OCI-LY1 (cell line): ENCODE data around the gene ZCCHC17.

Experiments used
- H2AFZ ChIP-seq: fragments of 200-600 bp; sonication (generic), shearing (Covaris generic); 2 replicates; pipeline ENCODE4 v1.6.0; 2014; ENCODE audit warnings: antibody characterized with exemption, mild to moderate bottlenecking, low read length
- H3F3A ChIP-seq: fragments of 200-600 bp; sonication (generic), shearing (Covaris generic); 2 replicates; pipeline ENCODE4 v1.6.0; 2014; ENCODE audit warnings: mild to moderate bottlenecking, antibody characterized with exemption, low read length, moderate library complexity; ENCODE audit not compliant: insufficient read depth
- H3K27ac ChIP-seq: fragments of 200-600 bp; sonication (generic); 2 replicates; pipeline ENCODE4 v1.5.1; 2014; ENCODE audit warnings: low read length, mixed run types, mild to moderate bottlenecking, low read depth; ENCODE audit not compliant: poor library complexity, severe bottlenecking
- H3K27me3 ChIP-seq: fragments of 200-600 bp; sonication (generic); 2 replicates; pipeline ENCODE4 v1.6.0; 2014; ENCODE audit warnings: antibody characterized with exemption, mild to moderate bottlenecking, low read length, moderate library complexity; ENCODE audit not compliant: insufficient read depth
- H3K36me3 ChIP-seq: fragments of 200-600 bp; sonication (generic); 2 replicates; pipeline ENCODE4 v1.6.1; 2014; ENCODE audit warnings: mild to moderate bottlenecking, antibody characterized with exemption, low read length, moderate library complexity, mixed read lengths; ENCODE audit not compliant: insufficient read depth
- H3K4me1 ChIP-seq: fragments of 200-600 bp; sonication (generic); 2 replicates; pipeline ENCODE4 v1.5.1; 2014; ENCODE audit warnings: mild to moderate bottlenecking, low read length, moderate library complexity; ENCODE audit not compliant: insufficient read depth, severe bottlenecking
- H3K4me2 ChIP-seq: fragments of 200-600 bp; sonication (generic), shearing (Covaris generic); 2 replicates; pipeline ENCODE4 v1.6.1; 2014; ENCODE audit warnings: low read length
- H3K4me3 ChIP-seq: fragments of 200-600 bp; sonication (generic); 2 replicates; pipeline ENCODE4 v1.5.1; 2014; ENCODE audit warnings: low read length, low read depth, mild to moderate bottlenecking, mixed read lengths; ENCODE audit not compliant: poor library complexity, severe bottlenecking
- H3K79me2 ChIP-seq: fragments of 200-600 bp; shearing (Covaris generic); 2 replicates; pipeline ENCODE4 v1.6.1; 2016; ENCODE audit warnings: mixed run types, low read length, mixed read lengths; ENCODE audit not compliant: insufficient read depth
- H3K9ac ChIP-seq: fragments of 200-600 bp; sonication (generic), shearing (Covaris generic); 2 replicates; pipeline ENCODE4 v1.6.1; 2014; ENCODE audit warnings: mild to moderate bottlenecking, low read length, mixed read lengths
- H3K9me2 ChIP-seq: fragments of 200-600 bp; sonication (generic), shearing (Covaris generic); 2 replicates; pipeline ENCODE4 v1.6.1; 2014; ENCODE audit warnings: low read depth, mild to moderate bottlenecking, low read length, mixed read lengths
- H3K9me3 ChIP-seq: fragments of 200-600 bp; shearing (Covaris generic); 2 replicates; pipeline ENCODE4 v1.6.1; 2014; ENCODE audit warnings: low read length, mixed read lengths
- H4K20me1 ChIP-seq: fragments of 200-600 bp; sonication (generic), shearing (Covaris generic); 2 replicates; pipeline ENCODE4 v1.6.0; 2016; ENCODE audit warnings: mild to moderate bottlenecking, low read length; ENCODE audit not compliant: insufficient read depth
- CTCF ChIP-seq: fragments of 200-600 bp; sonication (generic), shearing (Covaris generic); IDR thresholded peaks from 2 replicates; pipeline ENCODE4 v1.5.1; 2017; ENCODE audit warnings: mild to moderate bottlenecking, antibody characterized with exemption, low read length, moderate library complexity, mixed read lengths
- EZH2 ChIP-seq: fragments of 200-600 bp; sonication (generic), shearing (Covaris generic); IDR thresholded peaks from 2 replicates; pipeline ENCODE4 v1.8.0; 2017; ENCODE audit warnings: borderline replicate concordance, mixed run types, mild to moderate bottlenecking, antibody characterized with exemption, low read length, moderate library complexity, mixed read lengths

ZCCHC17 gene

GRCh38 chr1:31373056-31373896 lies 76.4 kb downstream of the ZCCHC17 start, which contains the start of gene FABP3:
Gene FABP3, minus strand, starts transcription at chr1:31373076. Its CDS starts 62 bp downstream, at chr1:31373014.
- Histone ChIP-seq H3K27me3 (no peaks in the 10 kb centered on the region), H3K4me3 (peak within 1 kb of the TSS; percentile 12), H3K9me2 (no peaks in the 10 kb centered on the region), H2AFZ (no peak within 1 kb of the TSS), H3K4me2 (peak within 1 kb of the TSS; percentile 34; the same call in 1 of the 2 replicates), H3F3A (no peaks in the 10 kb centered on the region), H4K20me1 (no peaks in the 10 kb centered on the region), H3K9me3 (no peaks in the 10 kb centered on the region), H3K79me2 (no peaks in the 10 kb centered on the region), H3K9ac (no peak within 1 kb of the TSS), H3K27ac (no peak within 1 kb of the TSS), H3K4me1 (peaks cover 8% of the 10 kb centered on the region), H3K36me3 (no peaks in the 10 kb centered on the region)
- TF ChIP-seq EZH2 (no peak), CTCF (no peak)

GRCh38 chr1:31373897-31374486 lies 77.2 kb downstream of the ZCCHC17 start:
- Histone ChIP-seq H3K36me3 (no peaks in the 10 kb centered on the region), H3K79me2 (no peaks in the 10 kb centered on the region), H3K27me3 (0 out of 2 replicates have a peak, but pooled peaks cover 3% of the 10 kb centered on the region), H2AFZ (no peak overlapping the region), H3K9me3 (no peaks in the 10 kb centered on the region), H3K4me3 (peak overlapping the region; percentile 12), H3F3A (no peaks in the 10 kb centered on the region), H3K4me2 (no peak overlapping the region), H3K4me1 (peaks cover 8% of the 10 kb centered on the region), H3K9ac (no peak overlapping the region), H4K20me1 (no peaks in the 10 kb centered on the region), H3K9me2 (no peaks in the 10 kb centered on the region), H3K27ac (no peak overlapping the region)
- TF ChIP-seq CTCF: no peak
- no peak for TF ChIP-seq EZH2

GRCh38 chr1:31374511-31375196 lies 77.8 kb downstream of the ZCCHC17 start:
- Histone ChIP-seq H3K4me1 (peaks cover 8% of the 10 kb centered on the region), H3K4me2 (no peak overlapping the region), H3K9me2 (no peaks in the 10 kb centered on the region), H2AFZ (no peak overlapping the region), H3K4me3 (no peak overlapping the region), H3K9me3 (no peaks in the 10 kb centered on the region), H3K79me2 (no peaks in the 10 kb centered on the region), H3K36me3 (no peaks in the 10 kb centered on the region), H3K9ac (no peak overlapping the region), H3K27ac (no peak overlapping the region), H3F3A (no peaks in the 10 kb centered on the region), H3K27me3 (0 out of 2 replicates have a peak, but pooled peaks cover 3% of the 10 kb centered on the region), H4K20me1 (no peaks in the 10 kb centered on the region)
- TF ChIP-seq CTCF (no peak), EZH2 (no peak)
